Measurements from ENCODE around the gene PLB1. TPM values are rescaled to one million over a fixed set of nuclear protein-coding genes. Genes with fewer than 3 reads are reported as not detected.

The PLB1 gene
- polyA plus RNA-seq, 1 experiment: 0.38 TPM

- H3K36me3 ChIP-seq (ENCODE audit: control insufficient read depth, insufficient read depth, low read length): no peaks in the 10 kb centered on the region
- CTCF ChIA-PET: interaction anchor here (1.5 kb wide), 1 partner anchor 9 kb away, joined by 10 read pairs; no protein-coding TSS in a partner anchor
- TF ChIP-seq, protein P1, sequence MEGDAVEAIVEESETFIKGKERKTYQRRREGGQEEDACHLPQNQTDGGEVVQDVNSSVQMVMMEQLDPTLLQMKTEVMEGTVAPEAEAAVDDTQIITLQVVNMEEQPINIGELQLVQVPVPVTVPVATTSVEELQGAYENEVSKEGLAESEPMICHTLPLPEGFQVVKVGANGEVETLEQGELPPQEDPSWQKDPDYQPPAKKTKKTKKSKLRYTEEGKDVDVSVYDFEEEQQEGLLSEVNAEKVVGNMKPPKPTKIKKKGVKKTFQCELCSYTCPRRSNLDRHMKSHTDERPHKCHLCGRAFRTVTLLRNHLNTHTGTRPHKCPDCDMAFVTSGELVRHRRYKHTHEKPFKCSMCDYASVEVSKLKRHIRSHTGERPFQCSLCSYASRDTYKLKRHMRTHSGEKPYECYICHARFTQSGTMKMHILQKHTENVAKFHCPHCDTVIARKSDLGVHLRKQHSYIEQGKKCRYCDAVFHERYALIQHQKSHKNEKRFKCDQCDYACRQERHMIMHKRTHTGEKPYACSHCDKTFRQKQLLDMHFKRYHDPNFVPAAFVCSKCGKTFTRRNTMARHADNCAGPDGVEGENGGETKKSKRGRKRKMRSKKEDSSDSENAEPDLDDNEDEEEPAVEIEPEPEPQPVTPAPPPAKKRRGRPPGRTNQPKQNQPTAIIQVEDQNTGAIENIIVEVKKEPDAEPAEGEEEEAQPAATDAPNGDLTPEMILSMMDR (IDR thresholded peaks at IDR 0.05; ENCODE audit: insufficient read depth, low read depth, low read length): no peak
- DNase-seq (ENCODE audit: low read depth): no peak
- POLR2A ChIA-PET: no interaction called here
- H3K4me3 ChIP-seq (ENCODE audit: low read depth, low read length): no peak overlapping the region
- 0 out of 2 replicates have a peak, but pooled peaks cover 3% of the 10 kb centered on the region for H3K27me3 ChIP-seq (ENCODE audit: control insufficient read depth, insufficient read depth, low read length)
Measured at GRCh38 chr2:28462122-28462521, 33.7 kb upstream of the PLB1 start.

GRCh38 chr2:28463211-28463816 lies 32.5 kb upstream of the PLB1 start:
- DNase-seq (ENCODE audit: low read depth): no peak
- no peak overlapping the region for H3K4me3 ChIP-seq (ENCODE audit: low read depth, low read length)
- TF ChIP-seq, protein P1 (IDR thresholded peaks at IDR 0.05; ENCODE audit: insufficient read depth, low read depth, low read length): no peak
- H3K36me3 ChIP-seq (ENCODE audit: control insufficient read depth, insufficient read depth, low read length): no peaks in the 10 kb centered on the region
- H3K27me3 ChIP-seq (ENCODE audit: control insufficient read depth, insufficient read depth, low read length): 0 out of 2 replicates have a peak, but pooled peaks cover 3% of the 10 kb centered on the region
- CTCF ChIA-PET: interaction anchor here (1.5 kb wide), 1 partner anchor 10 kb away, joined by 10 read pairs; no protein-coding TSS in a partner anchor
- POLR2A ChIA-PET: no interaction called here

DNA sequence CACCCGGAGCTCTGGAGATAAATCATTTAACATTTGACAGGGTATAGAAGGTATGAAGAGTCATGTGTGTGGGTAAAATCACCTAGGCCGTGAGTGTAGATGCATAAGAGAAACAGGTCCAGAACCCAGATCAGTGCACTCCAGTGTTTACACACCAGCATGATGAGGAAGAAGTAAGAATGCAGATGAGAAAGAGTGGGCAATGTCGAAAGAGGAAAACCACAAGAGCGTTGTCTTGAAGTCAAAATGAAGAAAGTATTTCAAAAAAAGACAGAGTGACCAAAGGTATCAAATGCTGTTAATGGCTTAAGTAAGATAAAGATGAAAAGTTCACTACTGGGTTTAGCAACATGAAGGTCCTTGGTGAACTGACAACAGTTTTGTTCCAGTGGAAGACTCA lies 32.0 kb upstream of the PLB1 start:
- CTCF ChIA-PET: interaction anchor here (0.9 kb wide), 1 partner anchor 27 kb away, joined by 3 read pairs; no protein-coding TSS in a partner anchor

GRCh38 chr2:28465148-28465885 lies 30.5 kb upstream of the PLB1 start:
- ChIA-PET POLR2A (no interaction called here), CTCF (no interaction called here)
- DNase-seq (ENCODE audit: low read depth): no peak
- no peaks in the 10 kb centered on the region for H3K36me3 ChIP-seq (ENCODE audit: control insufficient read depth, insufficient read depth, low read length)
- TF ChIP-seq, protein P1 (IDR thresholded peaks at IDR 0.05; ENCODE audit: insufficient read depth, low read depth, low read length): no peak
- H3K27me3 ChIP-seq (ENCODE audit: control insufficient read depth, insufficient read depth, low read length): 0 out of 2 replicates have a peak, but pooled peaks cover 3% of the 10 kb centered on the region
- no peak overlapping the region for H3K4me3 ChIP-seq (ENCODE audit: low read depth, low read length)

More for the DNA sequence above, 32.0 kb upstream of the PLB1 start:
- Histone ChIP-seq H3K27me3 (ENCODE audit: control insufficient read depth, insufficient read depth, low read length) (0 out of 2 replicates have a peak, but pooled peaks cover 3% of the 10 kb centered on the region), H3K36me3 (ENCODE audit: control insufficient read depth, insufficient read depth, low read length) (no peaks in the 10 kb centered on the region), H3K4me3 (ENCODE audit: low read depth, low read length) (no peak overlapping the region)
- POLR2A ChIA-PET: no interaction called here
- TF ChIP-seq, protein P1 (IDR thresholded peaks at IDR 0.05; ENCODE audit: insufficient read depth, low read depth, low read length): no peak
- no peak for DNase-seq (ENCODE audit: low read depth)

- 0 out of 2 replicates have a peak, but pooled peaks cover 3% of the 10 kb centered on the region for H3K27me3 ChIP-seq (ENCODE audit: control insufficient read depth, insufficient read depth, low read length)
- CTCF ChIA-PET: interaction anchor here (0.7 to 1.6 kb wide), 2 partner anchors 17 to 31 kb away, joined by 3 to 4 read pairs; no protein-coding TSS in a partner anchor
- no peak overlapping the region for H3K4me3 ChIP-seq (ENCODE audit: low read depth, low read length)
- H3K36me3 ChIP-seq (ENCODE audit: control insufficient read depth, insufficient read depth, low read length): no peaks in the 10 kb centered on the region
- POLR2A ChIA-PET: no interaction called here
- DNase-seq (ENCODE audit: low read depth): no peak
- TF ChIP-seq, protein P1 (IDR thresholded peaks at IDR 0.05; ENCODE audit: insufficient read depth, low read depth, low read length): no peak
Measured at GRCh38 chr2:28469304-28469703, 26.6 kb upstream of the PLB1 start.
